IPS-NIHi11 (cell line): ENCODE data around the gene ATCAY.
"Not testable (repeated sequence)": the region's sequence is repeated elsewhere in the genome, so short reads cannot be mapped to it uniquely, and the experiment has no call there.

Experiments
- DNase-seq: peaks from one replicate; pipeline ENCODE4 v3.0.0; 2012; ENCODE audit warnings: mixed read lengths, low spot score

Gene ATCAY

GRCh38 chr19:3949294-3949693, 68.8 kb downstream of the ATCAY start:
- no peak for DNase-seq

- no peak for DNase-seq
These were observed 69.7 kb downstream of the ATCAY start for GRCh38 chr19:3949997-3950859.

- DNase-seq = no peak
These were observed 70.7 kb downstream of the ATCAY start for GRCh38 chr19:3950871-3951861.

- DNase-seq = not testable (repeated sequence)
These were observed 72.3 kb downstream of the ATCAY start for GRCh38 chr19:3952755-3953276.

GRCh38 chr19:3954107-3954506, 73.6 kb downstream of the ATCAY start:
- DNase-seq = peak; percentile 35

- not testable (repeated sequence) for DNase-seq
These were observed 74.8 kb downstream of the ATCAY start for GRCh38 chr19:3955276-3955675.

- no peak for DNase-seq
These were observed 75.2 kb downstream of the ATCAY start for GRCh38 chr19:3955688-3956087.

GRCh38 chr19:3958836-3959765, 78.6 kb downstream of the ATCAY start:
- no peak for DNase-seq

GRCh38 chr19:3959766-3960131, 79.3 kb downstream of the ATCAY start:
- no peak for DNase-seq

GRCh38 chr19:3961007-3961406, 80.5 kb downstream of the ATCAY start:
- DNase-seq = no peak

- no peak for DNase-seq
These were observed 83.2 kb downstream of the ATCAY start for GRCh38 chr19:3963458-3964255.

- DNase-seq = no peak
These were observed 84.0 kb downstream of the ATCAY start for GRCh38 chr19:3964256-3965194.

- no peak for DNase-seq
These were observed 85.8 kb downstream of the ATCAY start for GRCh38 chr19:3966051-3967017.

GRCh38 chr19:3967983-3968382, 87.5 kb downstream of the ATCAY start:
- DNase-seq = not testable (repeated sequence)

- DNase-seq = peak; percentile 82
These were observed 88.3 kb downstream of the ATCAY start for GRCh38 chr19:3968556-3969434.

- DNase-seq = no peak
These were observed 89.2 kb downstream of the ATCAY start for GRCh38 chr19:3969435-3970312.
